Loucy (cell line): Measurements from ENCODE around the gene ASPG.

ENCODE experiments used
- CTCF ChIP-seq: fragments of 200-600 bp; sonication (generic); conservative IDR thresholded peaks from 2 replicates; pipeline ENCODE4 v1.5.1; 2014; ENCODE audit warnings: mild to moderate bottlenecking, antibody characterized with exemption, low read length
- EZH2phosphoT487 ChIP-seq: fragments of 200-600 bp; IDR thresholded peaks from 2 replicates; pipeline ENCODE4 v1.6.1; 2018; ENCODE audit warnings: antibody characterized with exemption, mild to moderate bottlenecking, moderate library complexity, borderline replicate concordance

- TF ChIP-seq CTCF (no peak), EZH2phosphoT487 (no peak)
These were observed 41.3 kb downstream of the ASPG start for GRCh38 chr14:104126753-104127152.
